ENCODE results near the gene BDKRB1.

Gene BDKRB1

GRCh38 chr14:96225213-96225612 is 30.8 kb upstream of the BDKRB1 start:
- no peaks in the 10 kb centered on the region for H3K27me3 ChIP-seq (ENCODE audit: control insufficient read depth, low read length)
- H3K27ac ChIP-seq (ENCODE audit: low read depth, low read length) = no peak overlapping the region
- no peaks in the 10 kb centered on the region for H3K36me3 ChIP-seq (ENCODE audit: control insufficient read depth, low read length)
- no peaks in the 10 kb centered on the region for H3K79me2 ChIP-seq (ENCODE audit: control insufficient read depth, low read length)
- no peaks in the 10 kb centered on the region for H3K9me3 ChIP-seq (ENCODE audit: control insufficient read depth, insufficient read depth, low read length)
- H4K20me1 ChIP-seq (ENCODE audit: control insufficient read depth, insufficient read depth, low read depth, low read length) = no peaks in the 10 kb centered on the region
- H3K4me2 ChIP-seq (ENCODE audit: low read length) = no peak overlapping the region
- H3F3A ChIP-seq (ENCODE audit: control insufficient read depth, insufficient read depth) = no peaks in the 10 kb centered on the region
- no peaks in the 10 kb centered on the region for H3K4me1 ChIP-seq (ENCODE audit: control insufficient read depth, low read length)
- H3K9me2 ChIP-seq (replicated peaks; ENCODE audit: control insufficient read depth, low read length) = no peaks in the 10 kb centered on the region
- H3K4me3 ChIP-seq (ENCODE audit: low read length) = no peak overlapping the region
- TF ChIP-seq EZH2phosphoT487 (IDR thresholded peaks at IDR 0.05; ENCODE audit: borderline replicate concordance, low read length) (no peak), CTCF (IDR thresholded peaks at IDR 0.05; ENCODE audit: low read depth, low read length, poor library complexity, severe bottlenecking) (no peak)

DNA sequence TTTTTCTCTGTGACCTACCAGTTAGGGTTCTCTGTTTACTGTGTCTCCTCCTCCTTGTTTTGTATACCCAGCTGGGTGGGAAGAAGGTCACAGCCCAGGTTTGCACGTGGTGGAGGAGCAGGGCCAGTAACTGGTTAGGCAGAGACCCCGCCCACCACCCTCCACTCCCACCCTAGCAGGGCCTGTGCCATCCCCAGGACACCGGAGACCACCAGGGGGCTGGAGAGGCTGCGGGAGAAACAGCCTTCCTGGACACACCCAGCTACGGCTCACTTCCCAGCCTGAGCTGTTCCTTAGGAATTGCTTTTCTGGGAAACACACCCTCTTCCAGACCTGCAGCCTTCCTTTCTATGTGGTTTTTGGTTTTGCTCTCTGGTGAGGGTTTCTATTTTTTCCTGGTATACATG is 30.3 kb upstream of the BDKRB1 start:
- no peaks in the 10 kb centered on the region for H3K4me1 ChIP-seq (ENCODE audit: control insufficient read depth, low read length)
- H4K20me1 ChIP-seq (ENCODE audit: control insufficient read depth, insufficient read depth, low read depth, low read length) = no peaks in the 10 kb centered on the region
- H3K9me3 ChIP-seq (ENCODE audit: control insufficient read depth, insufficient read depth, low read length) = no peaks in the 10 kb centered on the region
- H3K27ac ChIP-seq (ENCODE audit: low read depth, low read length) = no peak overlapping the region
- H3K27me3 ChIP-seq (ENCODE audit: control insufficient read depth, low read length) = no peaks in the 10 kb centered on the region
- H3F3A ChIP-seq (ENCODE audit: control insufficient read depth, insufficient read depth) = no peaks in the 10 kb centered on the region
- H3K4me3 ChIP-seq (ENCODE audit: low read length) = no peak overlapping the region
- H3K36me3 ChIP-seq (ENCODE audit: control insufficient read depth, low read length) = no peaks in the 10 kb centered on the region
- H3K9me2 ChIP-seq (replicated peaks; ENCODE audit: control insufficient read depth, low read length) = no peaks in the 10 kb centered on the region
- TF ChIP-seq CTCF (IDR thresholded peaks at IDR 0.05; ENCODE audit: low read depth, low read length, poor library complexity, severe bottlenecking) (no peak), EZH2phosphoT487 (IDR thresholded peaks at IDR 0.05; ENCODE audit: borderline replicate concordance, low read length) (no peak)
- no peak overlapping the region for H3K4me2 ChIP-seq (ENCODE audit: low read length)
- no peaks in the 10 kb centered on the region for H3K79me2 ChIP-seq (ENCODE audit: control insufficient read depth, low read length)

DNA sequence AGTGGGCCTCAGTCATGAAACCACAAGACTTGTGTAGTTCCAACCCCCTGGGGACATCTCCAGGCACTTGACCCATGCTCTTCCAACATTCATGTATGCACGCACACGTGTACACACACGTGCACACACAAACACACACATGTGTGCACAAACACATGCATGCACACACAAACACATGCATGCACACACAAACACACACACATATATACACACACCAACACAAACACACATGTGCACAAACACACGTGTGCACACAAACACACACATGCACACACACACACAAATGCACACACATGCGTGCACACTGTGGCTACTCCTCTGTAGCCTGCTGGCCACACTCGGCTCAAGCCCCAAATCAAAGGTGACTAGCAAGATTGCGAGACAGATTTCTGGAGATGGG is 28.6 kb upstream of the BDKRB1 start:
- H3K27ac ChIP-seq (ENCODE audit: low read depth, low read length) = no peak overlapping the region
- TF ChIP-seq EZH2phosphoT487 (IDR thresholded peaks at IDR 0.05; ENCODE audit: borderline replicate concordance, low read length) (no peak), CTCF (IDR thresholded peaks at IDR 0.05; ENCODE audit: low read depth, low read length, poor library complexity, severe bottlenecking) (no peak)
- no peaks in the 10 kb centered on the region for H3K4me1 ChIP-seq (ENCODE audit: control insufficient read depth, low read length)

DNA sequence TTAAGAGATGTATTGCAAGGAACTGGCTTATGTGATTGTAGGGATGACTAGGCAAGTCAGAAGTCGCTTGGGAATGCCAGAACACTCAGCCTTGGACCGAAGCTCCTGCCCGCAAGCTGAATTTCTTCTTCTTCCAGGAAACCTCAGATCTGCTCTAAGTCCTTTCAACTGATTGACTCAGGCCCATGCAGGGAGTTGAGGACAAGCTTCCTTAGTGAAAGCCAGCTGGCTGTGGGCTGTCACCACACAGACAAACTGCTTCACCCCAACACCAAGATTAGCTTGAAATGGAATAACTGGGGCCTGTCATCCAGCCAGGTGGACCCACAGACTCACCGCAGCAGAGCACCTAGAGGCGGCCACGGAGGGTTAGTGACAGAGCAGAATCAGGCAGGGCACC is 26.7 kb upstream of the BDKRB1 start:
- H3F3A ChIP-seq (ENCODE audit: control insufficient read depth, insufficient read depth) = no peaks in the 10 kb centered on the region
- H4K20me1 ChIP-seq (ENCODE audit: control insufficient read depth, insufficient read depth, low read depth, low read length) = no peaks in the 10 kb centered on the region
- H3K36me3 ChIP-seq (ENCODE audit: control insufficient read depth, low read length) = no peaks in the 10 kb centered on the region
- H3K79me2 ChIP-seq (ENCODE audit: control insufficient read depth, low read length) = no peaks in the 10 kb centered on the region
- H3K4me3 ChIP-seq (ENCODE audit: low read length) = no peak overlapping the region
- TF ChIP-seq CTCF (IDR thresholded peaks at IDR 0.05; ENCODE audit: low read depth, low read length, poor library complexity, severe bottlenecking) (no peak), EZH2phosphoT487 (IDR thresholded peaks at IDR 0.05; ENCODE audit: borderline replicate concordance, low read length) (no peak)
- no peak overlapping the region for H3K27ac ChIP-seq (ENCODE audit: low read depth, low read length)
- H3K9me3 ChIP-seq (ENCODE audit: control insufficient read depth, insufficient read depth, low read length) = no peaks in the 10 kb centered on the region
- H3K4me1 ChIP-seq (ENCODE audit: control insufficient read depth, low read length) = no peaks in the 10 kb centered on the region
- no peaks in the 10 kb centered on the region for H3K9me2 ChIP-seq (replicated peaks; ENCODE audit: control insufficient read depth, low read length)
- H3K4me2 ChIP-seq (ENCODE audit: low read length) = no peak overlapping the region
- H3K27me3 ChIP-seq (ENCODE audit: control insufficient read depth, low read length) = no peaks in the 10 kb centered on the region

More for the DNA sequence above, 28.6 kb upstream of the BDKRB1 start:
- no peaks in the 10 kb centered on the region for H3K9me2 ChIP-seq (replicated peaks; ENCODE audit: control insufficient read depth, low read length)
- no peaks in the 10 kb centered on the region for H3F3A ChIP-seq (ENCODE audit: control insufficient read depth, insufficient read depth)
- H3K9me3 ChIP-seq (ENCODE audit: control insufficient read depth, insufficient read depth, low read length) = no peaks in the 10 kb centered on the region
- H3K36me3 ChIP-seq (ENCODE audit: control insufficient read depth, low read length) = no peaks in the 10 kb centered on the region
- no peaks in the 10 kb centered on the region for H3K79me2 ChIP-seq (ENCODE audit: control insufficient read depth, low read length)
- no peak overlapping the region for H3K4me3 ChIP-seq (ENCODE audit: low read length)
- H4K20me1 ChIP-seq (ENCODE audit: control insufficient read depth, insufficient read depth, low read depth, low read length) = no peaks in the 10 kb centered on the region
- no peak overlapping the region for H3K4me2 ChIP-seq (ENCODE audit: low read length)
- no peaks in the 10 kb centered on the region for H3K27me3 ChIP-seq (ENCODE audit: control insufficient read depth, low read length)

Measured in DOHH2 (cell line).